Placental pericyte (primary cell): Measurements from ENCODE around the gene TMEM237. TPM values are rescaled to one million over a fixed set of nuclear protein-coding genes. Genes with fewer than 3 reads are reported as not detected.

Source experiments
- small RNA-seq: library from RNA; depleted of rRNA; stranded (forward); fragments of <200 nt; gene quantifications from one replicate; pipeline ENCODE3, GENCODE V24; 2012; ENCODE audit warnings: low replicate concordance
- total RNA-seq: library from RNA; depleted of rRNA; stranded (reverse); fragments of >200 nt; gene quantifications from 2 replicates; pipeline ENCODE4 v1.2.3, GENCODE V29; 2012

Gene TMEM237
- total RNA-seq: 26.7 and 66.0 TPM in 2 replicates

GRCh38 chr2:201643216-201643890, at the start of gene TMEM237:
Gene TMEM237 (minus strand): TSS chr2:201643503. CDS start chr2:201643400, 103 bp downstream.

Small RNA genes within 50 kb of the gene (small RNA-seq; reads per million reads assigned to genes)
- not detected for gene RNU6-651P

Other genes with a start within 250 kb of the TMEM237 start
- gene TRAK2, start 192.0 kb downstream of the TMEM237 start, total RNA-seq: 30.0 and 55.8 TPM in 2 replicates
- gene STRADB, start 191.8 kb downstream of the TMEM237 start, total RNA-seq: 25.2 and 44.7 TPM in 2 replicates
- gene MPP4, start 55.1 kb upstream of the TMEM237 start, total RNA-seq: 0.44 and 17.9 TPM in 2 replicates
- gene ALS2, start 137.4 kb upstream of the TMEM237 start, total RNA-seq: 28.2 and 43.4 TPM in 2 replicates
- gene CDK15, start 163.0 kb upstream of the TMEM237 start, total RNA-seq: 1.3 and 7.0 TPM in 2 replicates